Kidney (tissue), 14 donors: ENCODE results near the gene PLEKHD1. TPM values are rescaled to one million over a fixed set of nuclear protein-coding genes. Genes with fewer than 3 reads are reported as not detected.
A peak's percentile ranks its signal among the peaks of the same experiment; 100 is the strongest.

Experiments
- DNase-seq, 5 donors: peaks; one replicate each; pipeline ENCODE4 v3.0.0-alpha.2; 2013 to 2020
- FAIRE-seq: peaks from 2 replicates; lab custom pipeline; 2012; peaks lifted over from hg19 to GRCh38; lab: Jason Lieb, UNC
- H3K27ac ChIP-seq, 2 donors: one replicate each; pipeline ENCODE4 v1.7.0; 2013; ENCODE audit warnings: low read depth in 2 of 2, low read length in 2 of 2, inconsistent platforms in 1 of 2
- H3K27me3 ChIP-seq: one replicate; pipeline ENCODE4 v1.7.1; 2013; ENCODE audit warnings: low read length, inconsistent platforms; ENCODE audit not compliant: control insufficient read depth, insufficient read depth
- H3K36me3 ChIP-seq, 3 donors: one replicate each; pipeline versions ENCODE4 v1.7.0 to v1.7.1; 2013; ENCODE audit warnings: low read length in 3 of 3, control low read depth in 1 of 3, inconsistent platforms in 1 of 3; ENCODE audit not compliant: insufficient read depth in 3 of 3, control insufficient read depth in 2 of 3
- H3K4me1 ChIP-seq, 3 donors: one replicate each; pipeline versions ENCODE4 v1.7.0 to v1.7.1; 2013; ENCODE audit warnings: low read length in 3 of 3, inconsistent platforms in 1 of 3, low read depth in 1 of 3; ENCODE audit not compliant: control insufficient read depth in 2 of 3, insufficient read depth in 2 of 3
- H3K4me3 ChIP-seq, 3 donors: one replicate each; pipeline versions ENCODE4 v1.7.0 to v1.8.1; 2013; ENCODE audit warnings: low read length in 3 of 3, control low read depth in 1 of 3, inconsistent platforms in 1 of 3
- H3K9ac ChIP-seq, 3 donors: one replicate each; pipeline versions ENCODE4 v1.7.0 to v1.7.1; 2013; ENCODE audit warnings: low read length in 3 of 3, control low read depth in 1 of 3, inconsistent platforms in 1 of 3
- H3K9me3 ChIP-seq, 3 donors: one replicate each; pipeline versions ENCODE4 v1.7.0 to v1.7.1; 2013; ENCODE audit warnings: low read length in 3 of 3, control low read depth in 1 of 3, inconsistent platforms in 1 of 3; ENCODE audit not compliant: control insufficient read depth in 2 of 3, insufficient read depth in 1 of 3
- intact Hi-C: fragments of 100-400 bp; cut with DNase I; formaldehyde crosslinking; loops from one replicate; pipeline ENCODE4 v1.11.1; 2022
- polyA plus RNA-seq: library from polyadenylated mRNA; stranded (reverse); fragments of 350-450 nt; fragmentation: Illumina TruSeq; extraction: RNeasy Lipid Tissue Mini Kit (QIAGEN cat#74804); gene quantifications from one replicate; pipeline ENCODE4 v1.2.3, GENCODE V29; 2014; ENCODE audit warnings: low read depth, low replicate concordance; ENCODE audit not compliant: insufficient read depth
- total RNA-seq: library from RNA; stranded (reverse); fragmentation: NEBNext Ultra II Directional; extraction: Animal tissue kit (Norgen Biotek cat#: 25700); gene quantifications from one replicate; pipeline ENCODE4 v1.2.1, GENCODE V29; 2021
- TF ChIP-seq, protein P1 (sequence below): IDR thresholded peaks from 3 replicates; pipeline ENCODE4 v1.5.1; 2012; ENCODE audit warnings: mild to moderate bottlenecking, moderate library complexity, borderline replicate concordance; ENCODE audit not compliant: insufficient read depth; ENCODE audit errors: extremely low read depth
- donor health status: control.
- donor health status: control.
- donor health status: control.
- donor health status: control.
- donor health status: control.
- donor health status: DM: yes; HTN: yes; CAD: no.
- donor health status: Normal renal cell carcinoma (clear cell type).

The PLEKHD1 gene
- total and polyA plus RNA-seq, 2 donors from 2014 or later, result 0.25 to 3.4 TPM

- Histone ChIP-seq H3K27ac (no peak overlapping the region), H3K4me3 (no peak overlapping the region), H3K27me3 (no peaks in the 10 kb centered on the region), H3K9me3 (no peaks in the 10 kb centered on the region), H3K9ac (no peak overlapping the region), H3K36me3 (no peaks in the 10 kb centered on the region), H3K4me1 (peaks cover 0 to 2% (median 0%) of the 10 kb centered on the region in 3 donors)
- intact Hi-C loops, result no loop called here
- TF ChIP-seq, protein P1, sequence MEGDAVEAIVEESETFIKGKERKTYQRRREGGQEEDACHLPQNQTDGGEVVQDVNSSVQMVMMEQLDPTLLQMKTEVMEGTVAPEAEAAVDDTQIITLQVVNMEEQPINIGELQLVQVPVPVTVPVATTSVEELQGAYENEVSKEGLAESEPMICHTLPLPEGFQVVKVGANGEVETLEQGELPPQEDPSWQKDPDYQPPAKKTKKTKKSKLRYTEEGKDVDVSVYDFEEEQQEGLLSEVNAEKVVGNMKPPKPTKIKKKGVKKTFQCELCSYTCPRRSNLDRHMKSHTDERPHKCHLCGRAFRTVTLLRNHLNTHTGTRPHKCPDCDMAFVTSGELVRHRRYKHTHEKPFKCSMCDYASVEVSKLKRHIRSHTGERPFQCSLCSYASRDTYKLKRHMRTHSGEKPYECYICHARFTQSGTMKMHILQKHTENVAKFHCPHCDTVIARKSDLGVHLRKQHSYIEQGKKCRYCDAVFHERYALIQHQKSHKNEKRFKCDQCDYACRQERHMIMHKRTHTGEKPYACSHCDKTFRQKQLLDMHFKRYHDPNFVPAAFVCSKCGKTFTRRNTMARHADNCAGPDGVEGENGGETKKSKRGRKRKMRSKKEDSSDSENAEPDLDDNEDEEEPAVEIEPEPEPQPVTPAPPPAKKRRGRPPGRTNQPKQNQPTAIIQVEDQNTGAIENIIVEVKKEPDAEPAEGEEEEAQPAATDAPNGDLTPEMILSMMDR, result no peak
- FAIRE-seq (no peak), DNase-seq (no peak)
These were observed 48.2 kb downstream of the PLEKHD1 start for GRCh38 chr14:69532561-69533340.

DNA sequence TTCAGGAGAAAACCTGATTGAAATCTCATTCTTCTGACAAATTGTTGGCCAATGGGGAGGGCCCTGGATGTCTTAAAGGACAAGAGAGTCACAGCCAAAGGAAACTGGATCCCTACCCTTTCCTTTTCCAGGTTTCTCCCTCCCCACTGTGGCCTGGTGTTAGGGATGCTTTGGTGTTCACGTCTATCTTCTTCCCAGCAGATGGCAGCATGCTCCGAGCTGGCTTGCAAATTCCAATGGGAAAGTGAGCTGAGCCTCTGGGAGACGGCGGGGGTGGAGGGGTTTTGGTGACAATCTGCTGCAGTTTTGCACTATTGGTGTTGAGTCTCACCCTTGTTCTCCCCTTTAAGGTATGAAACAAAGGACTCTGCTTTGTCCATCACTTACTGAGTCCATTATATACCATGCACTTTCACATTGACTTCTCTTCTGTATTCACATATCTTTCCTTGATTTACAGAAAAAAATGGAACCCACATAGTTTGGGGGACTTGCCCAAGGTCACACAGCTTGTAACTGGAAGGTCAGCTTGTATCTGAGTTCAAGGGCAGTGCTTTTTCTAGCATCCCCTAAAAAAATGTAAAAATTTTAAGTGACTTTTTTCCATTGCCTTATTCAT, 50.8 kb downstream of the PLEKHD1 start:
- Histone ChIP-seq H3K9ac (no peak overlapping the region), H3K36me3 (no peaks in the 10 kb centered on the region), H3K4me3 (no peak overlapping the region), H3K27me3 (no peaks in the 10 kb centered on the region), H3K9me3 (no peaks in the 10 kb centered on the region), H3K4me1 (peaks cover 0 to 2% (median 0%) of the 10 kb centered on the region in 3 donors), H3K27ac (no peak overlapping the region)
- intact Hi-C loops, result no loop called here
- DNase-seq (peak in 4 of 5 donors; percentile 57 to 82 (median 72)), FAIRE-seq (no peak)
- TF ChIP-seq, protein P1, result peak; percentile 39

- H3K4me3 ChIP-seq, result no peak overlapping the region
- DNase-seq (no peak), FAIRE-seq (no peak)
- no peak overlapping the region for H3K27ac ChIP-seq
- TF ChIP-seq, protein P1, result no peak
- no peak overlapping the region for H3K9ac ChIP-seq
- H3K4me1 ChIP-seq, result peaks cover 0 to 2% (median 0%) of the 10 kb centered on the region in 3 donors
- no peaks in the 10 kb centered on the region for H3K9me3 ChIP-seq
- intact Hi-C loops, result no loop called here
- no peaks in the 10 kb centered on the region for H3K36me3 ChIP-seq
- no peaks in the 10 kb centered on the region for H3K27me3 ChIP-seq
These were observed 52.4 kb downstream of the PLEKHD1 start for GRCh38 chr14:69536971-69537370.
